ENCODE measurements around the gene ANKFY1.

GRCh38 chr17:4163951-4164350 is 99.8 kb downstream of the ANKFY1 start:
- TF ChIP-seq EP300 (IDR thresholded peaks at IDR 0.05) (no peak), CTCF (IDR thresholded peaks at IDR 0.05) (no peak)
